HepG2 (cell line): ENCODE measurements around the gene CYTH2. TPM values are rescaled to one million over a fixed set of nuclear protein-coding genes. Genes with fewer than 3 reads are reported as not detected.
A peak's percentile ranks its signal among the peaks of the same experiment; 100 is the strongest.

Source experiments
- ATAC-seq: fragments of 200-7000 bp; cut with Tn5 transposase; 3 replicates; pipeline ENCODE4 v1.9.1; 2020; ENCODE audit warnings: mild to moderate bottlenecking, moderate library complexity
- BruUV-seq: library from RNA; stranded (reverse); fragments of 400-500 nt; replicated peaks from 2 replicates; lab custom pipeline; 2021; lab: Mats Ljungman, UMichigan
- CTCF ChIA-PET: fragments of 300-600 bp; formaldehyde crosslinking; extraction: SDS; loops from one replicate; lab custom pipeline; 2021; ENCODE audit warnings: low total read pairs, inconsistent platforms, low intra/inter-chr PET ratio; lab: Yijun Ruan, JAX
- POLR2A ChIA-PET: fragments of 350-600 bp; sonication (Branson Sonifier 250); formaldehyde crosslinking; loops from one replicate; lab custom pipeline; 2020; ENCODE audit warnings: antibody characterized with exemption, inconsistent platforms; lab: Yijun Ruan, JAX
- DNase-seq: peaks from one replicate; pipeline ENCODE4 v3.0.0-alpha.2; 2015; ENCODE audit warnings: low spot score
- FAIRE-seq: peaks from 3 replicates; lab custom pipeline; 2011; peaks lifted over from hg19 to GRCh38; lab: Jason Lieb, UNC
- H2AFZ ChIP-seq: one replicate; pipeline ENCODE4 v1.6.1; 2011; ENCODE audit warnings: low read length, inconsistent platforms
- H3K27ac ChIP-seq: fragments of 300-600 bp; 3 replicates; pipeline ENCODE4 v1.8.0; 2011; ENCODE audit warnings: mixed run types, mild to moderate bottlenecking, mixed read lengths, low read length, inconsistent platforms; ENCODE audit not compliant: insufficient read depth; ENCODE audit errors: extremely low read length
- H3K27me3 ChIP-seq, 2 experiments: fragments of 200-600 bp in 1 of 2; 2 replicates in 1 of 2; 3 replicates in 1 of 2; pipeline versions ENCODE4 v1.6.0 to v1.8.0; 2011; ENCODE audit warnings: low read length in 2 of 2, mild to moderate bottlenecking in 2 of 2, moderate library complexity in 2 of 2, inconsistent platforms in 1 of 2; ENCODE audit not compliant: insufficient read depth in 2 of 2, control insufficient read depth in 1 of 2
- H3K36me3 ChIP-seq, 2 experiments: fragments of 200-600 bp in 1 of 2; replicated peaks in 1 of 2; 2 replicates in 1 of 2; 3 replicates in 1 of 2; pipeline versions ENCODE4 v1.5.1 to v1.8.0; 2011; ENCODE audit warnings: low read length in 2 of 2, inconsistent platforms in 1 of 2; ENCODE audit not compliant: insufficient read depth in 2 of 2, control insufficient read depth in 1 of 2
- H3K4me1 ChIP-seq: 2 replicates; pipeline ENCODE4 v1.5.1; 2012; ENCODE audit warnings: low read length, inconsistent platforms; ENCODE audit not compliant: insufficient read depth
- H3K4me2 ChIP-seq: 2 replicates; pipeline ENCODE4 v1.6.0; 2011; ENCODE audit warnings: low read depth, low read length, inconsistent platforms
- H3K4me3 ChIP-seq, 3 experiments: fragments of 200-600 bp in 1 of 3; sonication (generic), shearing (Covaris generic) in 1 of 3; replicated peaks in 1 of 3; 2 replicates each; pipeline ENCODE4 v1.5.1; 2011 to 2016; ENCODE audit warnings: low read length in 3 of 3, inconsistent platforms in 2 of 3, low read depth in 2 of 3, mild to moderate bottlenecking in 2 of 3, control low read depth in 1 of 3, mixed read lengths in 1 of 3; ENCODE audit not compliant: insufficient read depth in 1 of 3
- H3K79me2 ChIP-seq: one replicate; pipeline ENCODE4 v1.6.1; 2011; ENCODE audit warnings: low read length, inconsistent platforms; ENCODE audit not compliant: insufficient read depth
- H3K9ac ChIP-seq: 2 replicates; pipeline ENCODE4 v1.6.0; 2011; ENCODE audit warnings: mild to moderate bottlenecking, low read depth, low read length, inconsistent platforms; ENCODE audit not compliant: insufficient read depth
- H3K9me3 ChIP-seq: 2 replicates; pipeline ENCODE4 v1.5.1; 2012; ENCODE audit warnings: mild to moderate bottlenecking, low read length
- H4K20me1 ChIP-seq: 2 replicates; pipeline ENCODE4 v1.6.0; 2011; ENCODE audit warnings: inconsistent platforms, mild to moderate bottlenecking, low read length, moderate library complexity; ENCODE audit not compliant: insufficient read depth
- ATF7 ChIP-seq, 2 experiments: fragments of 450-650 bp in 1 of 2; sonication (generic) in 1 of 2; formaldehyde crosslinking in 1 of 2; IDR thresholded peaks; 2 replicates each; pipeline versions ENCODE4 v1.4.0 to v1.6.1; 2016 to 2020; ENCODE audit warnings: antibody characterized with exemption in 1 of 2, mild to moderate bottlenecking in 1 of 2, missing genetic modification reagents in 1 of 2
- RBFOX2 ChIP-seq: fragments of 200-400 bp; formaldehyde crosslinking; IDR thresholded peaks from 2 replicates; pipeline ENCODE4 v1.6.1; 2017; ENCODE audit warnings: low read depth, mild to moderate bottlenecking, low read length
- ZBTB20 ChIP-seq: sonication (generic); formaldehyde crosslinking; IDR thresholded peaks from 2 replicates; pipeline ENCODE4 v1.8.1; 2023; ENCODE audit warnings: missing genetic modification reagents, low read depth, mild to moderate bottlenecking, borderline replicate concordance
- WGBS: methylation state at CpG from one replicate; pipeline ENCODE4 v1.1.6; 2017; ENCODE audit warnings: low lambda C conversion rate; 5-methylcytosine and 5-hydroxymethylcytosine counted together
- in situ Hi-C: cut with HindIII; loops from 2 replicates; pipeline ENCODE4 v1.10.0; 2017; ENCODE audit warnings: low pct_unique_long_range_greater_than_20kb; ENCODE audit not compliant: extremely low pct_ligation_motif_present
- intact Hi-C: fragments of 100-400 bp; cut with micrococcal nuclease; formaldehyde crosslinking; loops from one replicate; pipeline ENCODE4 v1.10.0; 2022; ENCODE audit not compliant: unreplicated experiment
- polyA plus RNA-seq, 8 experiments: library from polyadenylated mRNA; depleted of rRNA in 3 of 8; stranded (reverse) in 7 of 8; unstranded in 1 of 8; fragments of >200 nt; fragmentation: Illumina TruSeq in 4 of 8; extraction: Trizol in 4 of 8; gene quantifications; 2 replicates each; pipeline versions ENCODE4 v1.2.1 to v1.2.3, GENCODE V29; 2011 to 2016; ENCODE audit warnings: low read depth in 4 of 8, missing spikeins in 1 of 8, mixed read lengths in 1 of 8; ENCODE audit not compliant: insufficient read depth in 1 of 8
- total RNA-seq, 5 experiments: library from RNA; depleted of rRNA; stranded (reverse); fragments of >200 nt; fragmentation: Illumina TruSeq; extraction: Trizol; gene quantifications; 2 replicates each; pipeline ENCODE4 v1.2.3, GENCODE V29; 2016; ENCODE audit warnings: low read depth in 1 of 5
- TF ChIP-seq, protein P1 (sequence below): sonication (generic); formaldehyde crosslinking; IDR thresholded peaks from one replicate; pipeline ENCODE4 v1.5.1; 2020; ENCODE audit warnings: mild to moderate bottlenecking, missing genetic modification reagents; ENCODE audit errors: not compliant biosample characterization

The CYTH2 gene
- total and polyA plus RNA-seq, 2 of the 13 experiments (the other 11 are each of a cell fraction or from before 2014, with no cell fraction given), result 16.5 to 39.3 TPM

DNA sequence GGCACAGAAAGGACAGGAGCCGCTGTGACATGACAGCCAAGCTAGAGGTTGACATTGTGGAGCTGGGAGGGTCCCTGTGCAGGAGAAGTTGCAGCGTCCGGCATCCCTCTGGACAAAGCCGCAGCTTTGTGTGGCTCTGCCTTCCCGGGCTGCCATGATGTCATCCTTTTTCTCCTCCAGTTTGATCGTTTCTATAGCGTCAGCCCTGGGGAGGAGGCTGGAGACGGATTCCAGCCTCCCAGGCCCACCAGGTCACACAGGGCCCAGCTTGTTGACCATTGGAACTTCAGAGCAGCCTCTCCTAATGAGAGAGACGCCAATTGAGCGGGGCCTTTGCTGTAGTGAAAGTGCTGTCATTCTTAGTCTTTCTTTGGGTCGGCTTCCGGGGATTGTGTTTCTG is 17.5 kb upstream of the CYTH2 start:
- peaks cover 10% of the 10 kb centered on the region for H3K79me2 ChIP-seq
- ChIA-PET CTCF (no interaction called here), POLR2A (no interaction called here)
- 95% methylated on average over 10 of the region's 12 CpGs for WGBS
- H4K20me1 ChIP-seq, result no peaks in the 10 kb centered on the region
- no peak overlapping the region for H3K27ac ChIP-seq
- H3K36me3 ChIP-seq, result peaks cover 28 to 78% of the 10 kb centered on the region in 2 experiments
- H3K9ac ChIP-seq, result no peak overlapping the region
- FAIRE-seq (no peak), DNase-seq (no peak), ATAC-seq (no peak)
- no peaks in the 10 kb centered on the region; a peak in 1 of 5 replicates for H3K27me3 ChIP-seq
- TF ChIP-seq ZBTB20 (CRISPR knock-in tag) (no peak), ATF7 (IDR thresholded peaks at IDR 0.05) (peak; percentile 66), ATF7 (CRISPR knock-in tag; IDR thresholded peaks at IDR 0.05) (no peak)
- H3K9me3 ChIP-seq, result no peaks in the 10 kb centered on the region
- peaks cover 19% of the 10 kb centered on the region for H3K4me1 ChIP-seq
- BruUV-seq, result no TSS peak
- no peak overlapping the region for H3K4me2 ChIP-seq
- in situ Hi-C loops, result no loop called here
- intact Hi-C loops, result no loop called here
- no peak overlapping the region for H3K4me3 ChIP-seq
- no peak overlapping the region for H2AFZ ChIP-seq

DNA sequence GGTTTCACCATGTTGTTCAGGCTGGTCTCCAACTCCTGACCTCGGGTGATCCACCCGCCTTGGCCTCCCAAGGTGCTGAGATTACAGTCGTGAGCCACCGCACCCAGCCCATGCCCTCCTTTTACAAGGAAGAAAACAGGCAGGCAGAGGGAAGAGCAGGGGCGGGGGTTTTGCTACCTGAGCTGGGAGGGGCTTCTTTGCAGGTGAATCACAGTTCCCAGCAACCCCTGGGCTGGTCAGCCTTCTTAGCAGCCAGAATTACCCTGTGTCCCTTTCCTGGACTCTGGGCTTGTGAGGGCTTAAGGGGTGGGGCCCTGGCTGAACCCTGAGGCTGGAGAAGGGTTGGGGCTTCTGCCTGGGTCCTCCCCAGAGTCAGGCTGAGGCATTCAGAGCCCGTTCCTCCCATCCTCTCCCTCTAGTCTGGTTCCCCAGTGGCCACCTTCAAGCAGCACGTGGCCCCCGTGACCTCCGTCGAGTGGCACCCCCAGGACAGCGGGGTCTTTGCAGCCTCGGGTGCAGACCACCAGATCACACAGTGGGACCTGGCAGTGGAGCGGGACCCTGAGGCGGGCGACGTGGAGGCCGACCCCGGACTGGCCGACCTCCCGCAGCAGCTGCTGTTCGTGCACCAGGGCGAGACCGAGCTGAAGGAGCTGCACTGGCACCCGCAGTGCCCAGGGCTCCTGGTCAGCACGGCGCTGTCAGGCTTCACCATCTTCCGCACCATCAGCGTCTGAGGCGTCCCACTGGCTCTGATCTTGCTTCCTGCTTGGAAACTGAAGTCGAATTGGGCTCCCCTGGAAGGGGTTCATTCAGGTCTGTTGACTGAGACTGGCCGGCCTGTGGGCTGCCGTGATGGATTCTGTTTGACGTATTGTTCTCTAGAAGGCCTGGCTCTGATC is 16.6 kb upstream of the CYTH2 start:
- CTCF ChIA-PET, result no interaction called here
- H3K4me1 ChIP-seq, result peaks cover 10% of the 10 kb centered on the region
- POLR2A ChIA-PET, result no interaction called here
- in situ Hi-C loops (no loop called here), intact Hi-C loops (no loop called here)
- WGBS, result 93% methylated on average over 15 of the region's 33 CpGs
- no peak overlapping the region for H3K9ac ChIP-seq
- H2AFZ ChIP-seq, result no peak overlapping the region
- H3K27ac ChIP-seq, result no peak overlapping the region
- H3K9me3 ChIP-seq, result no peaks in the 10 kb centered on the region
- FAIRE-seq (no peak), ATAC-seq (no peak), DNase-seq (no peak)
- no TSS peak for BruUV-seq
- H3K4me2 ChIP-seq, result no peak overlapping the region
- H3K79me2 ChIP-seq, result peaks cover 8% of the 10 kb centered on the region
- H3K4me3 ChIP-seq, result no peak overlapping the region
- TF ChIP-seq, protein P1, sequence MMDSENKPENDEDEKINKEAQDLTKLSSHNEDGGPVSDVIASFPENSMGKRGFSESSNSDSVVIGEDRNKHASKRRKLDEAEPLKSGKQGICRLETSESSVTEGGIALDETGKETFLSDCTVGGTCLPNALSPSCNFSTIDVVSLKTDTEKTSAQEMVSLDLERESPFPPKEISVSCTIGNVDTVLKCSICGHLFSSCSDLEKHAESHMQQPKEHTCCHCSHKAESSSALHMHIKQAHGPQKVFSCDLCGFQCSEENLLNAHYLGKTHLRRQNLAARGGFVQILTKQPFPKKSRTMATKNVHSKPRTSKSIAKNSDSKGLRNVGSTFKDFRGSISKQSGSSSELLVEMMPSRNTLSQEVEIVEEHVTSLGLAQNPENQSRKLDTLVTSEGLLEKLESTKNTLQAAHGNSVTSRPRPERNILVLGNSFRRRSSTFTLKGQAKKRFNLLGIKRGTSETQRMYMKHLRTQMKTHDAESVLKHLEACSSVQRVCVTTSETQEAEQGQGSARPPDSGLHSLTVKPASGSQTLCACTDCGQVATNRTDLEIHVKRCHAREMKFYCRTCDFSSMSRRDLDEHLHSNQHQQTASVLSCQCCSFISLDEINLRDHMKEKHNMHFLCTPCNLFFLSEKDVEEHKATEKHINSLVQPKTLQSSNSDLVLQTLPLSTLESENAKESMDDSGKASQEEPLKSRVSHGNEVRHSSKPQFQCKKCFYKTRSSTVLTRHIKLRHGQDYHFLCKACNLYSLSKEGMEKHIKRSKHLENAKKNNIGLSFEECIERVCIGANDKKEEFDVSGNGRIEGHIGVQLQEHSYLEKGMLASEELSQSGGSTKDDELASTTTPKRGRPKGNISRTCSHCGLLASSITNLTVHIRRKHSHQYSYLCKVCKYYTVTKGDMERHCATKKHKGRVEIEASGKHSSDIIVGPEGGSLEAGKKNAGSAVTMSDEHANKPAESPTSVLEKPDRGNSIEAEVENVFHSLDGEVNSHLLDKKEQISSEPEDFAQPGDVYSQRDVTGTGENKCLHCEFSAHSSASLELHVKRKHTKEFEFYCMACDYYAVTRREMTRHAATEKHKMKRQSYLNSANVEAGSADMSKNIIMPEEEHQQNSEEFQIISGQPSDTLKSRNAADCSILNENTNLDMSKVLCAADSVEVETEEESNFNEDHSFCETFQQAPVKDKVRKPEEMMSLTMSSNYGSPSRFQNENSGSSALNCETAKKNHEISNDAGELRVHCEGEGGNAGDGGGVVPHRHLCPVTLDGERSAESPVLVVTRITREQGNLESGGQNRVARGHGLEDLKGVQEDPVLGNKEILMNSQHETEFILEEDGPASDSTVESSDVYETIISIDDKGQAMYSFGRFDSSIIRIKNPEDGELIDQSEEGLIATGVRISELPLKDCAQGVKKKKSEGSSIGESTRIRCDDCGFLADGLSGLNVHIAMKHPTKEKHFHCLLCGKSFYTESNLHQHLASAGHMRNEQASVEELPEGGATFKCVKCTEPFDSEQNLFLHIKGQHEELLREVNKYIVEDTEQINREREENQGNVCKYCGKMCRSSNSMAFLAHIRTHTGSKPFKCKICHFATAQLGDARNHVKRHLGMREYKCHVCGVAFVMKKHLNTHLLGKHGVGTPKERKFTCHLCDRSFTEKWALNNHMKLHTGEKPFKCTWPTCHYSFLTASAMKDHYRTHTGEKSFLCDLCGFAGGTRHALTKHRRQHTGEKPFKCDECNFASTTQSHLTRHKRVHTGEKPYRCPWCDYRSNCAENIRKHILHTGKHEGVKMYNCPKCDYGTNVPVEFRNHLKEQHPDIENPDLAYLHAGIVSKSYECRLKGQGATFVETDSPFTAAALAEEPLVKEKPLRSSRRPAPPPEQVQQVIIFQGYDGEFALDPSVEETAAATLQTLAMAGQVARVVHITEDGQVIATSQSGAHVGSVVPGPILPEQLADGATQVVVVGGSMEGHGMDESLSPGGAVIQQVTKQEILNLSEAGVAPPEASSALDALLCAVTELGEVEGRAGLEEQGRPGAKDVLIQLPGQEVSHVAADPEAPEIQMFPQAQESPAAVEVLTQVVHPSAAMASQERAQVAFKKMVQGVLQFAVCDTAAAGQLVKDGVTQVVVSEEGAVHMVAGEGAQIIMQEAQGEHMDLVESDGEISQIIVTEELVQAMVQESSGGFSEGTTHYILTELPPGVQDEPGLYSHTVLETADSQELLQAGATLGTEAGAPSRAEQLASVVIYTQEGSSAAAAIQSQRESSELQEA, result no peak
- peak; percentile 72 for TF ChIP-seq RBFOX2
- H3K27me3 ChIP-seq, result no peaks in the 10 kb centered on the region
- no peaks in the 10 kb centered on the region for H4K20me1 ChIP-seq
- H3K36me3 ChIP-seq, result peaks cover 28 to 78% of the 10 kb centered on the region in 2 experiments
